SH-SY5Y (cell line): ENCODE results near the gene FGD4.

Experiments used
- GATA2 ChIP-seq: IDR thresholded peaks from 2 replicates; pipeline ENCODE4 v1.6.1; 2011; ENCODE audit warnings: mild to moderate bottlenecking, low read depth, low read length
- GATA3 ChIP-seq: IDR thresholded peaks from 2 replicates; pipeline ENCODE4 v1.6.1; 2011; ENCODE audit warnings: low read depth, mild to moderate bottlenecking, low read length, moderate library complexity

GRCh38 chr12:32519047-32519446, 119.7 kb downstream of the FGD4 start:
- no peak for TF ChIP-seq GATA3
- TF ChIP-seq GATA2, result no peak
